ENCODE results near the gene CTSV. TPM values are rescaled to one million over a fixed set of nuclear protein-coding genes. Genes with fewer than 3 reads are reported as not detected.

The CTSV gene
- polyA plus RNA-seq, 5 donors = 1.5 to 3.2 (median 2.6) TPM

Other genes with a start within 250 kb of the CTSV start
- 10 to 100 TPM in 1 of 5 donors, 1 to 10 TPM in 4; 4.4 to 10.6 (median 7.5) TPM for gene ZNF782, start 184.6 kb downstream of the CTSV start, polyA plus RNA-seq (ENCODE audit: insufficient read depth in 1 of 5, insufficient read length in 5 of 5, low replicate concordance in 1 of 5)
- under 1 TPM; 0.53 to 0.92 (median 0.63) TPM for gene NUTM2G, start 110.3 kb downstream of the CTSV start, polyA plus RNA-seq (ENCODE audit: insufficient read depth in 1 of 5, insufficient read length in 5 of 5, low replicate concordance in 1 of 5)